HG03460 (cell line): Measurements from ENCODE around the gene GFOD1.

Experiments used
- ATAC-seq: cut with Tn5 transposase; IDR thresholded peaks from one replicate; pipeline ENCODE4 v1.9.1; 2021; ENCODE audit not compliant: unreplicated experiment

The GFOD1 gene, protein sequence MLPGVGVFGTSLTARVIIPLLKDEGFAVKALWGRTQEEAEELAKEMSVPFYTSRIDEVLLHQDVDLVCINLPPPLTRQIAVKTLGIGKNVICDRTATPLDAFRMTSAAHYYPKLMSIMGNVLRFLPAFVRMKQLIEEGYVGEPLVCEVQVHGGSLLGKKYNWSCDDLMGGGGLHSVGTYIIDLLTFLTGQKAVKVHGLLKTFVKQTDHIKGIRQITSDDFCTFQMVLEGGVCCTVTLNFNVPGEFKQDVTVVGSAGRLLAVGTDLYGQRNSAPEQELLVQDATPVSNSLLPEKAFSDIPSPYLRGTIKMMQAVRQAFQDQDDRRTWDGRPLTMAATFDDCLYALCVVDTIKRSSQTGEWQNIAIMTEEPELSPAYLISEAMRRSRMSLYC

GRCh38 chr6:13487122-13488014 is at the start of gene GFOD1:
GFOD1 (minus strand) TSS chr6:13487600; CDS start chr6:13486890, 710 bp downstream.
- ATAC-seq = peak; percentile 80

GRCh38 chr6:13536796-13537526 is 49.6 kb upstream of the GFOD1 start:
- no peak for ATAC-seq

DNA sequence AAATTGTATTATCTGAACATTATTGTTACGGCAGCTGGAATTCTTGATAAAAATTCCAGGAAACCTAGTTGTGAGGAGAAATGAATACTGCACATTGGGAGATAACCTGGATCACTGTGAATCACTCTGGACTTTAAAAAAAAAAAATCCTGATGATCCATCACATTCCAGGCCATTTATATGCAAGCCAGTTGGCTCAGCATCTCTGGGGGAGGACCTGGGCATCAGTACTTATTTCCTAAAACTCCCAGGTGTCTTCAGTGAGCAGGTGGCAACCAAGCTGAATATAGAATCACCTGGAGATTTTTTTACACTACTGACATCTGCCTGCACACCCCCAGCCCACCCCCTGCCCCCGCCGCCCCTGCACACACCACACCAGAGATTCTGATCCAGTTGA is 47.9 kb upstream of the GFOD1 start:
- no peak for ATAC-seq

DNA sequence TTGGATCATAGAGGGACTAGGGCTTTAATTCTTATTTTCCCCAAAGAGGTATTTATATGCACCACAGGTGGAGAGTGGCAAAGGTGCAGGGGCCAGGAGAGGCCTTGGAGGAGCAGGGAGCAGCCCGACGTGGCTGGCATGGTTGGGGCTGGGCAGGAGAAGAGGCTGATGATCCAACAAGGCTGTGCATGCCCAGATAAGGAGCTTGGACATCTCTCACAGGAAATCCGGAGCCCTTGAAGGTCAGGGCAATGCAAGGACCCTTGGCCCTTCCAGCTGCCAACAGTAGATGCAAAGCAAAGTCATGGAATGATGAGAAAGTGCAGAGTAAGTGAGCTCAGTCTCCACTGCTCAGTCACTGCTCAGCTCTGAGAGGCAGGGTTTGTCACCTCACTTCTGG is 47.1 kb upstream of the GFOD1 start:
- ATAC-seq = no peak

- ATAC-seq = no peak
These were observed 44.6 kb upstream of the GFOD1 start for GRCh38 chr6:13531956-13532355.

GRCh38 chr6:13528777-13529343 is 41.5 kb upstream of the GFOD1 start:
- no peak for ATAC-seq

- ATAC-seq = no peak
These were observed 40.8 kb upstream of the GFOD1 start for GRCh38 chr6:13528232-13528631.

DNA sequence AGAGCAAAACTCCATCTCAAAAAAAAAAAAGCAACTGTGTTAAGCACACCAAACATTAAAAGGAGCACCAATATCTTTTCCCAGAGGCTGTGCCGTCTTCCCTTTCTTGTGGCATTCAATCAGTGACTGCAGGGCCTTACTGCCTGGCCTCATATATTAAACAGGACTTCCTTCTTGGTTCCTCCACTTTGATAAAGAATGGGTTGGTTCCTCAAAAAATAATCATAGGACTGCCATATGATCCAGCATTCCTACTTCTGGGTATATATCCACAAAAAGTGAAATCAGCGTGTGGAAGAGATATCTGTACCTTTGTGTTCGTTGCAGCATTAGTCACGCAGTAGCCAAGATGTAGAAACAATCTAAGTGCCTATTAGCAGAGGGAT is 40.3 kb upstream of the GFOD1 start:
- ATAC-seq = no peak

DNA sequence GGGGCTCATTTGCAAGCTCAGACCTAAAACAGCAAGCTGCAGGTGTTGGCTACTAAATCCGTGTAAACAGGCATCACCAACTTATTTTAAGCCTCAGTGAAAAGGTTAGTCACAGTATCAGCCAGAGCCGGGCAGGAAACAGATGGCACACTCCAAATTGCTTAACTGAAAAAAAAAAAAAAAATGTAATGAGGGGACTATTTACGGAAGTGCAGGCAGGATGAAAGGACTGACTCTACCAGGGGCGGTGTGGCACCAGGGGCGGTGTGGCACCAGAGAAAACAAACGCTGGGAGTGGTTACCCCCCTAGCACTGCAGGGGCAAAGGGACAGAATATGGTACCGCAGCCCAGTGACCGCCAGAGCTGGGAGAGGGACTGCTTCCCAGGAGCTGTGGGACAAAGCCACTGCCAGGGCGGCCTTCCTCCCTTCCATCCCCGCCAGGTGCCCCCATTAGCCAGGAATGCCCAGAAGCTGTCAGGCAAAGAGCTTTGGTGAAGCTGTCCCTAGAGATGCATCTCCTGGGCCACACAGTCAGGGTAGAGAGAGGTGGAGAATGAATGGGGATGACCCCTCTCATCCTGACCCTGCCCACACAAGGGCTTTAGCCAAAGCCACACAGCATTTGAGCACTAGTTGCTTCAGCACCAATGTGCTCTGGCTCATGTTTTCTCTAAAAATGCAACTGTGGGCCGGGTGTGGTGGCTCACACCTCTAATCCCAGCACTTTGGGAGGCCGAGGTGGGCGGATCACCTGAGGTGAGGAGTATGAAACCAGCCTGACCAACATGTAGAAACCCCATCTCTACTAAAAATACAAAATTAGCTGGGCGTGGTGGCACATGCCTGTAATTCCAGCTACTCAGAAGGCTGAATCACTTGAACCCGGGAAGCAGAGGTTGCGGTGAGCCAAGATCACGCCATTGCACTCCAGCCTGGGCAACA is 39.6 kb upstream of the GFOD1 start:
- peak; percentile 76 for ATAC-seq

- ATAC-seq = no peak
These were observed 38.9 kb upstream of the GFOD1 start for GRCh38 chr6:13526357-13526726.

GRCh38 chr6:13524801-13525508 is 37.6 kb upstream of the GFOD1 start:
- ATAC-seq = no peak

GRCh38 chr6:13523826-13524622 is 36.6 kb upstream of the GFOD1 start:
- no peak for ATAC-seq

DNA sequence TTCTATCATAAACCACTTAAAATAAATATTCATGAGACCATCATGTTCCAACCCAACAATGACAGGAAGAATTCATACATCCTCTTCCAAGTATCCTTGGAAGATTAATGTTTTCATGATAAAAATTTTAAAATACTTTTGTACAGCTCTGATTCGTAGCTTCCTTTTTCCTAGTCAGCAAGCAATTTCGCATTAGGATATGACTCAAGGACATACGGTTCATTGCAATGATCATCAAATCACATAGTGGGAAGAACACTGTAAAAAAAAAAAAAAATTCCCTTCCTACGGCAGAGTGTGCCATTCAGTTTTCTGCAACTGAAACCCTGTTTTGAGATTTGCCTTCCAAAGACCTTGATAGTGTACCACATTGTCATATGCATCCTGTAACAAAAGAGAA is 35.3 kb upstream of the GFOD1 start:
- no peak for ATAC-seq

DNA sequence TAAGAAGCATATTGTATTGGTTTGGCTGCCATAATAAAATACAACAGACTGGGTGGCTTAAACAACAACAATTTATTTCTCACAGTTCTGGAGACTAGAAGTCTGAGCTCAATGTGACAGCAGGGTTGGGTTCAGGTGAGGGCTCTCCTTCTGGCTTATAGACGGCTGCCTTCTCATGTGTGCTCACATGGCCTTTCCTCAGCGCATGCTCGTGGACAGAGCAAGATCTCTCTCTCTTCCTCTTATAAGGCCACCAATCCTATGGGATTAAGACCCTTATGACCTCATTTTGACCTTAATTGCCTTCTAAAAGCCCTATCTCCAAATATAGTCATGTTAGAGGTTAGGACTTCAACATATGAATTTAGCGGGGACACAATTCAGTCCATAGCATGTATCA is 32.4 kb upstream of the GFOD1 start:
- ATAC-seq = no peak

- ATAC-seq = no peak
These were observed 29.7 kb upstream of the GFOD1 start for GRCh38 chr6:13517116-13517515.

DNA sequence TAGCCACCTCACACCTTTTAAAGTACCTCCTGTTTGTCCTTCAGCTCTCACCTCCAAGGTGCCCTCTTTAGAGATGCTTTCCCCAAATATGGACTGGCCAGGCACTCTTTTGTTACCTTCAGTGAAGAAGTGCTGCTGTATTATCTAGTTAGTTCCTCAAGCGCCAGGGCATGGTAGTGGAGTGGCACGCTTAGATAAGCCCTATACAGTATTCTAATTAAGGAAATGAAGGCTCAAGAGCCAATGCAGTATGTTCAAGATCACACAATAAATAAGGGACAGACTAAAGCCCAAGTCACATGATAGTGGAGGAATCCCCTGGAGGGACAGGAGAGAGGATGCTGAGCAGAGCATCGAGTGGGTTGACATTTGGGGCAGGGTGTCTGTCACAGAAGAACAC is 28.5 kb upstream of the GFOD1 start:
- no peak for ATAC-seq

DNA sequence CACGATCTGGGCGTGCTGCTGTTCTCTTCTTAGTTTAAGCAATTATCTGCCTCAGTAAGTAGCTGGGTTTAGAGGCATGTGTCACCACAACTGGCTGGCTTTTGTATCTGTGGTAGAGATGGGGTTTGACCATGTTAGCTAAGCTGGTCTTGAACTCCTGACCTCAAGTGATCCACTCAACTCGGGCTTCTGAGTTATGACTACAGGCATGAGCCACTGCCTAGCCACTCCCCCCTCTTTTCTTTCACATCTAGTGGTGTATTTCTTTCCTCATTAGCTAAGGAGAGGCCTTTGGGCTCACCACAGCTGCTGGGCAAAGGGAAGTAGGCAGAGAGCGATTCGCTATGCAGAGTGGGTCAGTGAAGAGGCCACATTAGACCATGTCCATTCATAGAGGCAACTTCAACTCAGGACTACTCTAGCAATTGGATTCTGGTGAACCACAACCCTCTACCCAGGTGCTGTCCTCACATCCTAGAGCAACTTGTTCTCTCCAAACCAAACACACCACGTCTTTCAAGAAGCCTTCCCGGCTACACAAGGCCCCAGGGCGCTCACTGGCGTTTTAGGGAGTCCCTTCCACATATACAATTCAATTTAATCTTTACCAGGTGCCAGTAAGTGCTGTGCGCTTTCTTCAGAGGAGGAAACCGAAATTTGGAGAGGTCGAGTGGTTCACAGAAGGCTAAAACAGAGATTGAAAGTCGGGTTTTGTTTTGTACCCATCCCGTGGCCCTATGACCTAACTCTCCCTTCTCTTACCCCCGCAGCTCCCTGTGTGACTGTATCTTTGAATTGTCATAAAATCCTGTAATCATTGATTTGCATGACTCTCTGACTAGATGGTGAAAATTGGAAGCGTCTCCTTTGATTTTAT is 26.5 kb upstream of the GFOD1 start:
- ATAC-seq = no peak

- no peak for ATAC-seq
These were observed 25.5 kb upstream of the GFOD1 start for GRCh38 chr6:13512900-13513299.
